GM12878 (cell line): ENCODE measurements around the gene ADGRV1. TPM values are rescaled to one million over a fixed set of nuclear protein-coding genes. Genes with fewer than 3 reads are reported as not detected.

Experiments used
- ATAC-seq: fragments of 200-7000 bp; cut with Tn5 transposase; 3 replicates; pipeline ENCODE4 v1.9.1; 2020; ENCODE audit warnings: mild to moderate bottlenecking, moderate library complexity
- BruUV-seq: library from RNA; stranded (reverse); fragments of 400-500 nt; replicated peaks from 2 replicates; lab custom pipeline; 2021; lab: Mats Ljungman, UMichigan
- CTCF ChIA-PET: fragments of 300-600 bp; sonication (Branson Sonifier 250); formaldehyde crosslinking; extraction: SDS; loops from one replicate; lab custom pipeline; 2021; ENCODE audit warnings: inconsistent platforms; lab: Yijun Ruan, JAX
- POLR2A ChIA-PET: fragments of 350-600 bp; formaldehyde crosslinking; extraction: SDS; loops from one replicate; lab custom pipeline; 2021; ENCODE audit warnings: inconsistent platforms; lab: Charles Lee
- RAD21 ChIA-PET: fragments of 300-600 bp; sonication (Branson Sonifier 250); formaldehyde crosslinking; loops from one replicate; lab custom pipeline; 2023; ENCODE audit warnings: antibody characterized with exemption; ENCODE audit not compliant: unreplicated experiment; lab: Charles Lee
- SMC1A ChIA-PET: fragments of 300-600 bp; sonication (Branson Sonifier 250); formaldehyde crosslinking; loops from one replicate; lab custom pipeline; 2023; ENCODE audit not compliant: unreplicated experiment, uncharacterized antibody; lab: Charles Lee
- DNase-seq: peaks from one replicate; pipeline ENCODE4 v3.0.0-alpha.2; 2011; ENCODE audit warnings: low read depth, low spot score
- FAIRE-seq: peaks from 3 replicates; lab custom pipeline; 2011; peaks lifted over from hg19 to GRCh38; lab: Jason Lieb, UNC
- H2AFZ ChIP-seq: 2 replicates; pipeline ENCODE4 v1.6.0; 2011; ENCODE audit warnings: low read depth, low read length, control low read depth; ENCODE audit not compliant: control insufficient read depth
- H3K27ac ChIP-seq: 2 replicates; pipeline ENCODE4 v1.5.1; 2011; ENCODE audit warnings: control low read depth; ENCODE audit not compliant: control insufficient read depth, insufficient read depth
- H3K27me3 ChIP-seq, 2 experiments: replicated peaks in 1 of 2; 2 replicates each; pipeline versions ENCODE4 v1.6.0 to v1.6.1; 2011; ENCODE audit warnings: low read length in 1 of 2; ENCODE audit not compliant: control insufficient read depth in 2 of 2, insufficient read depth in 2 of 2
- H3K36me3 ChIP-seq, 2 experiments: 2 replicates each; pipeline ENCODE4 v1.5.1; 2011; ENCODE audit warnings: low read length in 1 of 2; ENCODE audit not compliant: control insufficient read depth in 2 of 2, insufficient read depth in 2 of 2
- H3K4me1 ChIP-seq: 2 replicates; pipeline ENCODE4 v1.6.1; 2011; ENCODE audit warnings: mild to moderate bottlenecking, low read length, moderate library complexity, mixed read lengths; ENCODE audit not compliant: control insufficient read depth, insufficient read depth
- H3K4me2 ChIP-seq: 2 replicates; pipeline ENCODE4 v1.6.0; 2011; ENCODE audit warnings: control low read depth; ENCODE audit not compliant: control insufficient read depth, insufficient read depth
- H3K4me3 ChIP-seq: fragments of 200-600 bp; sonication (generic); 2 replicates; pipeline ENCODE4 v1.5.1; 2016
- H3K79me2 ChIP-seq: 2 replicates; pipeline ENCODE4 v1.6.0; 2011; ENCODE audit warnings: low read length; ENCODE audit not compliant: control insufficient read depth, insufficient read depth
- H3K9ac ChIP-seq: 2 replicates; pipeline ENCODE4 v1.8.0; 2011; ENCODE audit warnings: low read length, control low read depth, mixed read lengths; ENCODE audit not compliant: control insufficient read depth, insufficient read depth
- H3K9me3 ChIP-seq: replicated peaks from 3 replicates; pipeline ENCODE4 v1.5.1; 2011; ENCODE audit warnings: mild to moderate bottlenecking, low read length; ENCODE audit not compliant: control insufficient read depth, insufficient read depth
- H4K20me1 ChIP-seq: 2 replicates; pipeline ENCODE4 v1.6.0; 2011; ENCODE audit not compliant: control insufficient read depth, insufficient read depth
- ASH2L ChIP-seq: fragments of 300-600, 200-600 bp; sonication (generic); IDR thresholded peaks from 2 replicates; pipeline ENCODE4 v1.6.1; 2017; ENCODE audit warnings: low read depth, mild to moderate bottlenecking, borderline replicate concordance
- ATF3 ChIP-seq: IDR thresholded peaks from 2 replicates; pipeline ENCODE4 v1.6.1; 2011; ENCODE audit warnings: low read depth, mild to moderate bottlenecking, low read length, moderate library complexity, borderline replicate concordance; ENCODE audit errors: extremely low read depth
- CBFB ChIP-seq: IDR thresholded peaks from 2 replicates; pipeline ENCODE4 v1.6.1; 2016; ENCODE audit warnings: antibody characterized with exemption, low read depth
- CREB1 ChIP-seq: IDR thresholded peaks from 2 replicates; pipeline ENCODE4 v1.6.1; 2012; ENCODE audit warnings: low read depth, mild to moderate bottlenecking, inconsistent platforms
- MXI1 ChIP-seq: fragments of 150-350 bp; IDR thresholded peaks from 2 replicates; pipeline ENCODE4 v1.6.1; 2011; ENCODE audit warnings: low read depth, mild to moderate bottlenecking, inconsistent platforms, low read length, improper control_type of control experiment
- POU2F2 ChIP-seq: IDR thresholded peaks from 3 replicates; pipeline ENCODE4 v1.6.1; 2011; ENCODE audit warnings: low read depth, mild to moderate bottlenecking, low read length, borderline replicate concordance
- RELB ChIP-seq: fragments of 450-650 bp; IDR thresholded peaks from 2 replicates; pipeline ENCODE4 v1.6.1; 2017; ENCODE audit warnings: low read depth, mild to moderate bottlenecking, moderate library complexity
- ZBTB4 ChIP-seq: fragments of 450-650 bp; formaldehyde crosslinking; IDR thresholded peaks from 2 replicates; pipeline ENCODE4 v1.4.0; 2022; ENCODE audit warnings: mild to moderate bottlenecking, moderate library complexity
- WGBS: methylation state at CpG from one replicate; pipeline ENCODE4 v1.1.6; 2016; ENCODE audit warnings: low lambda C conversion rate; ENCODE audit not compliant: insufficient replicate concordance, insufficient coverage; ENCODE audit errors: missing lambda C conversion rate; 5-methylcytosine and 5-hydroxymethylcytosine counted together
- in situ Hi-C: fragments of 300-500 bp; cut with MboI; formaldehyde crosslinking; loops from 9 replicates; pipeline ENCODE4 v1.14.3; 2018; ENCODE audit warnings: mixed read lengths
- intact Hi-C: fragments of 100-400 bp; cut with micrococcal nuclease; formaldehyde crosslinking; loops from one replicate; pipeline ENCODE4 v1.14.2; 2022; ENCODE audit not compliant: unreplicated experiment
- polyA plus RNA-seq, 11 experiments: library from polyadenylated mRNA; depleted of rRNA in 4 of 11; unstranded in 6 of 11; stranded (reverse) in 5 of 11; fragments of >200 nt; fragmentation: Nextera tagmentation in 4 of 11; fragmentation: Illumina TruSeq in 1 of 11; extraction: Ambion mirVana in 4 of 11; extraction: Trizol in 1 of 11; gene quantifications; 1 replicate in 1 of 11; 2 replicates in 10 of 11; pipeline versions ENCODE4 v1.2.1 to v1.2.3, GENCODE V29; 2011 to 2016; ENCODE audit warnings: inconsistent platforms in 2 of 11, missing spikeins in 2 of 11, low read depth in 1 of 11
- total RNA-seq, 4 experiments: library from RNA; depleted of rRNA in 3 of 4; stranded (reverse); fragments of >200 nt in 3 of 4; fragmentation: Illumina TruSeq in 1 of 4; extraction: Trizol in 1 of 4; gene quantifications; 2 replicates each; pipeline versions ENCODE4 v1.2.1 to v1.2.3, GENCODE V29; 2013 to 2021

ADGRV1 gene
- total and polyA plus RNA-seq, 10 of the 15 experiments (the other 5 are each of a cell fraction or from before 2014, with no cell fraction given): 0.04 to 8.1 (median 0.16) TPM; not detected in 1

GRCh38 chr5:91111473-91112238, 553.1 kb downstream of the ADGRV1 start:
- H3K27ac ChIP-seq: no peak overlapping the region
- H3K4me3 ChIP-seq: no peak overlapping the region
- H4K20me1 ChIP-seq: no peaks in the 10 kb centered on the region
- CTCF ChIA-PET: interaction anchor here (0.8 kb wide), 1 partner anchor 56 kb away, joined by 3 read pairs; no protein-coding TSS in a partner anchor
- FAIRE-seq (no peak), DNase-seq (no peak), ATAC-seq (no peak)
- no peaks in the 10 kb centered on the region for H3K4me1 ChIP-seq
- H2AFZ ChIP-seq: no peak overlapping the region
- no TSS peak for BruUV-seq
- H3K9ac ChIP-seq: no peak overlapping the region
- no peak for TF ChIP-seq RELB
- TF ChIP-seq CBFB: no peak
- no peak for TF ChIP-seq ATF3
- no peak for TF ChIP-seq ZBTB4
- TF ChIP-seq ASH2L: no peak
- no peak for TF ChIP-seq MXI1
- TF ChIP-seq POU2F2: no peak
- no peak for TF ChIP-seq CREB1
- no peaks in the 10 kb centered on the region for H3K79me2 ChIP-seq
- no peaks in the 10 kb centered on the region for H3K27me3 ChIP-seq
- H3K4me2 ChIP-seq: no peak overlapping the region
- SMC1A ChIA-PET: interaction anchor here (1.6 to 2.0 kb wide), 4 partner anchors 10 to 108 kb away, joined by 3 to 9 read pairs (median 4); no protein-coding TSS in a partner anchor
- WGBS: 50% methylated on average over 2 of the region's 2 CpGs
- H3K9me3 ChIP-seq: no peaks in the 10 kb centered on the region
- RAD21 ChIA-PET: no interaction called here
- POLR2A ChIA-PET: no interaction called here
- intact Hi-C loops (no loop called here), in situ Hi-C loops (no loop called here)
- no peaks in the 10 kb centered on the region for H3K36me3 ChIP-seq
